K562 (cell line): ENCODE data around the gene ELOVL1. TPM values are rescaled to one million over a fixed set of nuclear protein-coding genes. Genes with fewer than 3 reads are reported as not detected.

Source experiments
- ATAC-seq: fragments of 200-7000 bp; cut with Tn5 transposase; 3 replicates; pipeline ENCODE4 v1.9.1; 2020; ENCODE audit warnings: moderate library complexity
- BruUV-seq: library from RNA; stranded (reverse); fragments of 400-500 nt; replicated peaks from 2 replicates; lab custom pipeline; 2021; lab: Mats Ljungman, UMichigan
- CTCF ChIA-PET: fragments of 300-600 bp; formaldehyde crosslinking; extraction: SDS; loops from one replicate; lab custom pipeline; 2021; ENCODE audit warnings: low intra/inter-chr PET ratio; lab: Yijun Ruan, JAX
- POLR2A ChIA-PET: fragments of 300-600, 350-650 bp; sonication (Branson Sonifier 250); formaldehyde crosslinking; extraction: SDS; loops from one replicate; lab custom pipeline; 2021; ENCODE audit warnings: antibody characterized with exemption, inconsistent platforms; lab: Yijun Ruan, JAX
- DNase-seq, 4 experiments: peaks; one replicate each; pipeline versions ENCODE4 v3.0.0 to v3.0.0-alpha.2; 2011 to 2018; ENCODE audit warnings: low spot score in 3 of 4, mixed read lengths in 3 of 4; ENCODE audit errors: extremely low read depth in 1 of 4
- FAIRE-seq: peaks from 2 replicates; lab custom pipeline; 2011; peaks lifted over from hg19 to GRCh38; lab: Jason Lieb, UNC
- H2AFZ ChIP-seq: 2 replicates; pipeline ENCODE4 v1.6.0; 2011; ENCODE audit warnings: low read depth, low read length, control low read depth, inconsistent platforms
- H3K27ac ChIP-seq: fragments of 200-600 bp; 3 replicates; pipeline ENCODE4 v1.8.0; 2011; ENCODE audit warnings: low read depth, mild to moderate bottlenecking, control low read depth, inconsistent platforms, low read length, moderate library complexity, mixed read lengths; ENCODE audit errors: extremely low read depth
- H3K27me3 ChIP-seq, 2 experiments: fragments of 300-600 bp in 1 of 2; 2 replicates in 1 of 2; 3 replicates in 1 of 2; pipeline versions ENCODE4 v1.6.0 to v1.8.0; 2011; ENCODE audit warnings: inconsistent platforms in 2 of 2, low read length in 2 of 2, mild to moderate bottlenecking in 1 of 2, mixed read lengths in 1 of 2, moderate library complexity in 1 of 2; ENCODE audit not compliant: control insufficient read depth in 2 of 2, insufficient read depth in 2 of 2
- H3K36me3 ChIP-seq: fragments of 300-600 bp; 3 replicates; pipeline ENCODE4 v1.8.0; 2011; ENCODE audit warnings: mild to moderate bottlenecking, low read length, inconsistent platforms; ENCODE audit not compliant: control insufficient read depth, insufficient read depth
- H3K4me1 ChIP-seq, 2 experiments: fragments of 200-600 bp in 1 of 2; replicated peaks in 1 of 2; 2 replicates in 1 of 2; 3 replicates in 1 of 2; pipeline versions ENCODE4 v1.5.1 to v1.8.0; 2011; ENCODE audit warnings: inconsistent platforms in 2 of 2, low read length in 2 of 2, mild to moderate bottlenecking in 1 of 2, mixed read lengths in 1 of 2, moderate library complexity in 1 of 2; ENCODE audit not compliant: control insufficient read depth in 2 of 2, insufficient read depth in 2 of 2
- H3K4me2 ChIP-seq: 2 replicates; pipeline ENCODE4 v1.6.1; 2011; ENCODE audit warnings: low read length, control low read depth, inconsistent platforms, mixed read lengths; ENCODE audit not compliant: insufficient read depth
- H3K4me3 ChIP-seq: fragments of 200-600 bp; sonication (generic), shearing (Covaris generic); 2 replicates; pipeline ENCODE4 v1.5.1; 2016; ENCODE audit warnings: control low read depth, inconsistent platforms
- H3K79me2 ChIP-seq: fragments of 200-600 bp; 3 replicates; pipeline ENCODE4 v1.8.0; 2011; ENCODE audit warnings: low read length, inconsistent platforms; ENCODE audit not compliant: control insufficient read depth, insufficient read depth
- H3K9ac ChIP-seq, 2 experiments: 2 replicates each; pipeline versions ENCODE4 v1.6.0 to v1.6.1; 2011; ENCODE audit warnings: low read depth in 2 of 2, low read length in 2 of 2, control low read depth in 1 of 2, inconsistent platforms in 1 of 2, mild to moderate bottlenecking in 1 of 2, mixed read lengths in 1 of 2; ENCODE audit not compliant: insufficient read depth in 1 of 2
- H3K9me1 ChIP-seq: one replicate; pipeline ENCODE4 v1.6.0; 2011; ENCODE audit warnings: inconsistent platforms, mild to moderate bottlenecking, low read length, moderate library complexity; ENCODE audit not compliant: control insufficient read depth, insufficient read depth
- H3K9me3 ChIP-seq: replicated peaks from 2 replicates; pipeline ENCODE4 v1.5.1; 2011; ENCODE audit warnings: low read depth, low read length, inconsistent platforms; ENCODE audit not compliant: control insufficient read depth, insufficient read depth
- H4K20me1 ChIP-seq: replicated peaks from 2 replicates; pipeline ENCODE4 v1.6.1; 2011; ENCODE audit warnings: low read length, inconsistent platforms, mixed read lengths; ENCODE audit not compliant: control insufficient read depth, insufficient read depth
- MAFF ChIP-seq: IDR thresholded peaks from 2 replicates; pipeline ENCODE4 v1.6.1; 2012; ENCODE audit warnings: low read length, improper control_type of control experiment
- NCOA6 ChIP-seq: fragments of 450-650 bp; IDR thresholded peaks from 2 replicates; pipeline ENCODE4 v1.6.1; 2017; ENCODE audit warnings: mild to moderate bottlenecking
- PHF8 ChIP-seq: fragments of 200-600 bp; sonication (generic); IDR thresholded peaks from 2 replicates; pipeline ENCODE4 v1.6.1; 2012; ENCODE audit warnings: mixed run types, mild to moderate bottlenecking, inconsistent platforms, low read length, moderate library complexity, borderline replicate concordance
- TAF1 ChIP-seq: IDR thresholded peaks from 2 replicates; pipeline ENCODE4 v1.6.1; 2011; ENCODE audit warnings: mild to moderate bottlenecking, low read length, moderate library complexity; ENCODE audit not compliant: insufficient read depth, control insufficient read depth, severe bottlenecking; ENCODE audit errors: extremely low read depth
- TCF7 ChIP-seq: sonication (generic); IDR thresholded peaks from 2 replicates; pipeline ENCODE4 v1.6.1; 2016; ENCODE audit warnings: antibody characterized with exemption, borderline replicate concordance
- ZBTB8A ChIP-seq: fragments of 450-650 bp; IDR thresholded peaks from 2 replicates; pipeline ENCODE4 v1.6.1; 2018; ENCODE audit warnings: mild to moderate bottlenecking, moderate library complexity; ENCODE audit not compliant: partially characterized antibody
- ZNF449 ChIP-seq: fragments of 250-450 bp; sonication (Bioruptor Pico); IDR thresholded peaks from 2 replicates; pipeline ENCODE4 v1.8.0; 2022; ENCODE audit warnings: moderate library complexity, mild to moderate bottlenecking, inconsistent platforms
- WGBS: fragments of 100-300 bp; shearing (Covaris generic); methylation state at CpG from one replicate; pipeline ENCODE4 v1.1.6; 2016; ENCODE audit warnings: low coverage, mixed read lengths; ENCODE audit not compliant: insufficient coverage; ENCODE audit errors: missing lambda C conversion rate; 5-methylcytosine and 5-hydroxymethylcytosine counted together
- in situ Hi-C: fragments of 300-500 bp; cut with MboI; formaldehyde crosslinking; loops from 4 replicates; pipeline ENCODE4 v1.15.0; 2018; ENCODE audit warnings: inconsistent platforms, mixed read lengths
- intact Hi-C: fragments of 100-400 bp; cut with micrococcal nuclease; formaldehyde crosslinking; loops from 2 replicates; pipeline ENCODE4 v1.14.2; 2022
- polyA plus RNA-seq, 8 experiments: library from polyadenylated mRNA; depleted of rRNA in 4 of 8; stranded (reverse) in 5 of 8; unstranded in 3 of 8; fragments of >200 nt; fragmentation: Nextera tagmentation in 2 of 8; fragmentation: Illumina TruSeq in 1 of 8; extraction: Ambion mirVana in 2 of 8; extraction: Trizol in 1 of 8; gene quantifications; 2 replicates each; pipeline versions ENCODE4 v1.2.1 to v1.2.3, GENCODE V29; 2011 to 2014; ENCODE audit warnings: inconsistent platforms in 1 of 8, missing spikeins in 1 of 8
- total RNA-seq, 7 experiments: library from RNA; depleted of rRNA in 6 of 7; stranded (reverse); fragments of >200 nt in 6 of 7; fragmentation: Illumina TruSeq in 2 of 7; extraction: Trizol in 2 of 7; gene quantifications; 2 replicates each; pipeline versions ENCODE4 v1.2.1 to v1.2.3, GENCODE V29; 2011 to 2021; ENCODE audit warnings: low replicate concordance in 1 of 7
- TF ChIP-seq, protein P1 (sequence below): sonication (generic); IDR thresholded peaks from 2 replicates; pipeline ENCODE4 v1.6.1; 2016
- TF ChIP-seq, protein P2 (sequence below), 2 experiments: fragments of 450-650 bp in 1 of 2; sonication (generic) in 1 of 2; formaldehyde crosslinking in 1 of 2; IDR thresholded peaks in 1 of 2; conservative IDR thresholded peaks in 1 of 2; 2 replicates each; pipeline versions ENCODE4 v1.6.1 to v1.8.1; 2016 to 2023; ENCODE audit warnings: mild to moderate bottlenecking in 2 of 2, moderate library complexity in 2 of 2, inconsistent platforms in 1 of 2, missing genetic modification reagents in 1 of 2

Gene ELOVL1
- total and polyA plus RNA-seq, 9 of the 15 experiments (the other 6 are each of a cell fraction or from before 2014, with no cell fraction given), result 51.0 to 157 (median 70.3) TPM

- POLR2A ChIA-PET, result no interaction called here
- H3K4me1 ChIP-seq, result peaks cover 15 to 20% of the 10 kb centered on the region in 2 experiments
- intact Hi-C loops, result no loop called here
- H3K27ac ChIP-seq, result no peak overlapping the region
- H2AFZ ChIP-seq, result no peak overlapping the region
- no peak overlapping the region for H3K4me3 ChIP-seq
- no peaks in the 10 kb centered on the region for H3K9me1 ChIP-seq
- no peak overlapping the region for H3K4me2 ChIP-seq
- H3K36me3 ChIP-seq, result no peaks in the 10 kb centered on the region; the same call in 2 of the 3 replicates
- no TSS peak for BruUV-seq
- WGBS, result 96% methylated on average over 5 of the region's 5 CpGs
- ATAC-seq (no peak), FAIRE-seq (no peak), DNase-seq (no peak)
- no peaks in the 10 kb centered on the region for H4K20me1 ChIP-seq
- peaks cover 7% of the 10 kb centered on the region for H3K9me3 ChIP-seq
- no peaks in the 10 kb centered on the region for H3K79me2 ChIP-seq
- in situ Hi-C loops, result no loop called here
- no peak for TF ChIP-seq TCF7
- CTCF ChIA-PET, result no interaction called here
- H3K9ac ChIP-seq, result no peak overlapping the region
- H3K27me3 ChIP-seq, result no peaks in the 10 kb centered on the region
Measured at GRCh38 chr1:43331688-43332087, 36.1 kb downstream of the ELOVL1 start.

DNA sequence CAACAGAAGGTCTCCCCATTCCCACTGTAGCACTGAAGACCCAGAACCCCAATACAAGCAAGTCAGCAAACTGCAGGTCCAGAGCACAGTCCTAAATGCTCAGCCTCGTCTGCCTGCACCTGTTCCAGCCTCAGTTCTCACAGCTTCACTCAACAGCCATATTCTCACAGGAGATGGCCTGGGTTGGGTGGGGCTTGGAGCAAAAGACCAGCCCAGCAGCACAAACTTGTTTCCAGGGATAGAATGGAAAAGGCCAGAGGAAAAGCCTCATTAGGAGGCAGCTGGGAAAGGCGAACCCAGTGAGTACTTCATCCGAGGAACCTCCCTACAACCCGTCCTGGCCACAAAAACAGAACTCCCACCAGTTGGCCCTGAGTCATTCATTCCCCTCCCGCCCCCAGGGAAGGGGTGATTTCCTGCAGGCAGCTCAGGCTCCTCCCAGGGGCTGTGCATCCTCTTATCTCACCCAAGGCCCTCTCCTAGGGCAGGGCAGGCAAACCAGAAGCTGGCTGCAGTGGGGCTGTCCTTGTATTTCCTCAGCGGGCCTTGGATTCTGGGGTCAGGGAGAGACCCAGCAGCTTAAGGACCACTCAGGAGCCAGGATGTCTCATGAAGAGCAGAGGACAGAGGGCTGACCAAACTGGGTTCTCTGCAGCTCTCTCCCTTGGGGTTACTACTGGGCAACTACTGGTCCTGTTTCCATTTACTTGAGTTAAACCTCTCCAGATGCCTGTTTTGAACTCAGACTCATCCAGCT lies 37.6 kb downstream of the ELOVL1 start:
- H3K4me2 ChIP-seq, result peak overlapping the region; percentile 79
- FAIRE-seq (peak; percentile 98), DNase-seq (peak; percentile 97 to 99 (median 97)), ATAC-seq (peak; percentile 100)
- no peaks in the 10 kb centered on the region for H3K27me3 ChIP-seq
- H3K36me3 ChIP-seq, result no peaks in the 10 kb centered on the region; the same call in 2 of the 3 replicates
- H3K4me1 ChIP-seq, result peaks cover 15 to 20% of the 10 kb centered on the region in 2 experiments
- BruUV-seq, result no TSS peak
- in situ Hi-C loops, result no loop called here
- H3K9me1 ChIP-seq, result no peaks in the 10 kb centered on the region
- peak overlapping the region; percentile 99 for H2AFZ ChIP-seq
- H3K9ac ChIP-seq, result peak overlapping the region; percentile 48 to 60; a peak in 3 of 4 replicates
- 4% methylated on average over 6 of the region's 6 CpGs for WGBS
- ChIA-PET CTCF (no interaction called here), POLR2A (interaction anchor here (0.5 to 2.2 kb wide), 15 partner anchors 9 to 1400 kb away, joined by 3 to 17 read pairs (median 3); partner anchors contain the start of gene CDC20)
- no peaks in the 10 kb centered on the region for H4K20me1 ChIP-seq
- H3K27ac ChIP-seq, result peak overlapping the region; percentile 93
- no peaks in the 10 kb centered on the region for H3K79me2 ChIP-seq
- peak overlapping the region; percentile 9; the same call in 1 of the 2 replicates for H3K4me3 ChIP-seq
- intact Hi-C loops, result no loop called here
- peaks cover 11% of the 10 kb centered on the region for H3K9me3 ChIP-seq
- TF ChIP-seq ZBTB8A (no peak), TAF1 (peak; percentile 60), ZNF449 (CRISPR knock-in tag) (peak; percentile 23; the same call in 1 of the 2 replicates), MAFF (peak; percentile 46; the same call in 1 of the 2 replicates), PHF8 (peak; percentile 44; the same call in 1 of the 2 replicates), NCOA6 (no peak)
- TF ChIP-seq, protein P1, sequence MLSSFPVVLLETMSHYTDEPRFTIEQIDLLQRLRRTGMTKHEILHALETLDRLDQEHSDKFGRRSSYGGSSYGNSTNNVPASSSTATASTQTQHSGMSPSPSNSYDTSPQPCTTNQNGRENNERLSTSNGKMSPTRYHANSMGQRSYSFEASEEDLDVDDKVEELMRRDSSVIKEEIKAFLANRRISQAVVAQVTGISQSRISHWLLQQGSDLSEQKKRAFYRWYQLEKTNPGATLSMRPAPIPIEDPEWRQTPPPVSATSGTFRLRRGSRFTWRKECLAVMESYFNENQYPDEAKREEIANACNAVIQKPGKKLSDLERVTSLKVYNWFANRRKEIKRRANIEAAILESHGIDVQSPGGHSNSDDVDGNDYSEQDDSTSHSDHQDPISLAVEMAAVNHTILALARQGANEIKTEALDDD, result peak; percentile 30; the same call in 1 of the 2 replicates
- TF ChIP-seq, protein P2, sequence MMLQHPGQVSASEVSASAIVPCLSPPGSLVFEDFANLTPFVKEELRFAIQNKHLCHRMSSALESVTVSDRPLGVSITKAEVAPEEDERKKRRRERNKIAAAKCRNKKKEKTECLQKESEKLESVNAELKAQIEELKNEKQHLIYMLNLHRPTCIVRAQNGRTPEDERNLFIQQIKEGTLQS (IDR thresholded peaks at IDR 0.05), result peak; percentile 89
- TF ChIP-seq, protein P2 (CRISPR knock-in tag; conservative IDR thresholded peaks at IDR 0.05), result no peak
